Adrenal gland (tissue), 12 donors: ENCODE measurements around the gene LPCAT2. TPM values are rescaled to one million over a fixed set of nuclear protein-coding genes. Genes with fewer than 3 reads are reported as not detected.

Experiments
- DNase-seq, 7 donors: peaks; one replicate each; pipeline ENCODE4 v3.0.0-alpha.2; 2019 to 2020
- H3K27ac ChIP-seq, 5 donors: fragments of 200-600 bp; sonication (generic) in 4 of 5; 1 replicate in 3 of 5; 2 replicates in 2 of 5; pipeline versions ENCODE4 v1.5.1 to v1.8.0; 2016 to 2020; ENCODE audit warnings: mild to moderate bottlenecking in 1 of 5
- H3K27me3 ChIP-seq: fragments of 200-600 bp; 2 replicates; pipeline ENCODE4 v1.8.0; 2021
- H3K36me3 ChIP-seq, 2 donors: fragments of 200-600 bp; replicated peaks in 1 of 2; 1 replicate in 1 of 2; 2 replicates in 1 of 2; pipeline versions ENCODE4 v1.5.1 to v1.8.0; 2018 to 2022
- H3K4me1 ChIP-seq, 2 donors: fragments of 200-600 bp; replicated peaks in 1 of 2; 1 replicate in 1 of 2; 2 replicates in 1 of 2; pipeline versions ENCODE4 v1.5.1 to v1.8.0; 2018 to 2021
- H3K4me3 ChIP-seq, 4 donors: fragments of 200-600 bp; sonication (generic) in 3 of 4; one replicate each; pipeline ENCODE4 v1.5.1; 2016 to 2018
- H3K9me3 ChIP-seq, 3 donors: fragments of 200-600 bp; sonication (generic) in 1 of 3; replicated peaks in 1 of 3; 1 replicate in 2 of 3; 2 replicates in 1 of 3; pipeline versions ENCODE4 v1.5.1 to v1.8.0; 2016 to 2021
- POLR2A ChIP-seq, 2 donors: fragments of 450-650 bp; IDR thresholded peaks; one replicate each; pipeline ENCODE4 v1.6.1; 2017; ENCODE audit warnings: antibody characterized with exemption in 2 of 2, mild to moderate bottlenecking in 2 of 2, moderate library complexity in 1 of 2
- WGBS, 4 donors: extraction: QIAGEN DNeasy Blood & Tissue Kit in 2 of 4; methylation state at CpG; one replicate each; pipeline versions ENCODE4 v1.1.5 to v1.1.7; 2013 to 2017; 5-methylcytosine and 5-hydroxymethylcytosine counted together
- intact Hi-C, 2 donors: fragments of 100-400 bp; cut with DNase I; formaldehyde crosslinking; loops; one replicate each; pipeline versions ENCODE4 v1.14.1 to v1.15.0; 2022 to 2023
- polyA plus RNA-seq, 3 donors: library from polyadenylated mRNA; stranded (reverse); fragments of 200-250 nt in 2 of 3; fragments of 350-450 nt in 1 of 3; fragmentation: Illumina TruSeq in 1 of 3; extraction: RNeasy Lipid Tissue Mini Kit (QIAGEN cat#74804) in 1 of 3; gene quantifications; one replicate each; pipeline ENCODE4 v1.2.3, GENCODE V29; 2013 to 2014
- total RNA-seq, 9 donors: library from RNA; depleted of rRNA in 4 of 9; stranded (reverse); fragments of >200 nt in 4 of 9; fragments of 120-200 nt in 1 of 9; fragmentation: NEBNext Ultra II Directional in 1 of 9; extraction: Animal tissue kit (Norgen Biotek cat#: 25700) in 1 of 9; gene quantifications; one replicate each; pipeline versions ENCODE4 v1.1.0 to v1.2.4, GENCODE V29; 2013 to 2023
- TF ChIP-seq, protein P1 (sequence below), 6 experiments: fragments of 450-650 bp in 4 of 6; fragments of 200-600 bp in 2 of 6; sonication (generic) in 1 of 6; IDR thresholded peaks; 1 replicate in 5 of 6; 2 replicates in 1 of 6; pipeline versions ENCODE4 v1.5.1 to v1.8.0; 2016 to 2021; ENCODE audit warnings: antibody characterized with exemption in 6 of 6, mild to moderate bottlenecking in 2 of 6, moderate library complexity in 1 of 6
- donor health status: healthy with polysubstance abuse.
- donor health status: Bipolar disorder and iron deficiency.
- donor health status: DM: yes; HTN: yes; CAD: no.
- donor health status: DM: no; HTN: no; CAD: no.
- donor health status: DM: no; HTN: no; CAD: no.
- donor health status: DM: yes; HTN: yes; CAD: no.

The LPCAT2 gene
- total and polyA plus RNA-seq, 12 donors = 7.1 to 33.1 (median 16.4) TPM

DNA sequence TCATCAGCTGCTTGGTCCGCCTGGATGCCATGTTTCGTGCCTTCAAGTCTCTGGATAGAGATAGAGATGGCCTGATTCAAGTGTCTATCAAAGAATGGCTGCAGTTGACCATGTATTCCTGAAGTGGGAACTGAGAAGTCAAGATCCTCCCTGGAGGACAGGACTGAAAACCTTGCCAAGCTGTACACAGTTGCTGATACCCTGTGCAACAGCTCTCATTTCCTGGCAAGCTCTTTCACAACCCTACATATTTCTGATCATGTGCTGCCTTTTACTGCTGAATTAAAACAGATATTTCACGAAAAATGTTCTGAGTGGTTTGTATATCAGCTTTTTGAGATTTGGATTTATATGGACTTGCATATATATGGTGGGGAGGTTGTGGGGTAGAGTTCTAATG, 58.5 kb downstream of the LPCAT2 start:
- H3K4me3 ChIP-seq = no peak overlapping the region
- peak overlapping the region in 1 of 5 donors; percentile 9 for H3K27ac ChIP-seq
- 81 to 88% (median 83%) methylated on average over 3 of the region's 3 CpGs for WGBS, 4 donors
- no peaks in the 10 kb centered on the region for H3K27me3 ChIP-seq
- no peaks in the 10 kb centered on the region for H3K36me3 ChIP-seq
- intact Hi-C loops = no loop called here
- no peaks in the 10 kb centered on the region for H3K9me3 ChIP-seq
- DNase-seq = peak in 3 of 7 donors; percentile 19 to 50 (median 34)
- H3K4me1 ChIP-seq = peaks cover 0 to 13% of the 10 kb centered on the region in 2 donors
- TF ChIP-seq POLR2A (IDR thresholded peaks at IDR 0.05) = no peak
- TF ChIP-seq, protein P1, sequence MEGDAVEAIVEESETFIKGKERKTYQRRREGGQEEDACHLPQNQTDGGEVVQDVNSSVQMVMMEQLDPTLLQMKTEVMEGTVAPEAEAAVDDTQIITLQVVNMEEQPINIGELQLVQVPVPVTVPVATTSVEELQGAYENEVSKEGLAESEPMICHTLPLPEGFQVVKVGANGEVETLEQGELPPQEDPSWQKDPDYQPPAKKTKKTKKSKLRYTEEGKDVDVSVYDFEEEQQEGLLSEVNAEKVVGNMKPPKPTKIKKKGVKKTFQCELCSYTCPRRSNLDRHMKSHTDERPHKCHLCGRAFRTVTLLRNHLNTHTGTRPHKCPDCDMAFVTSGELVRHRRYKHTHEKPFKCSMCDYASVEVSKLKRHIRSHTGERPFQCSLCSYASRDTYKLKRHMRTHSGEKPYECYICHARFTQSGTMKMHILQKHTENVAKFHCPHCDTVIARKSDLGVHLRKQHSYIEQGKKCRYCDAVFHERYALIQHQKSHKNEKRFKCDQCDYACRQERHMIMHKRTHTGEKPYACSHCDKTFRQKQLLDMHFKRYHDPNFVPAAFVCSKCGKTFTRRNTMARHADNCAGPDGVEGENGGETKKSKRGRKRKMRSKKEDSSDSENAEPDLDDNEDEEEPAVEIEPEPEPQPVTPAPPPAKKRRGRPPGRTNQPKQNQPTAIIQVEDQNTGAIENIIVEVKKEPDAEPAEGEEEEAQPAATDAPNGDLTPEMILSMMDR (IDR thresholded peaks at IDR 0.05) = no peak

DNA sequence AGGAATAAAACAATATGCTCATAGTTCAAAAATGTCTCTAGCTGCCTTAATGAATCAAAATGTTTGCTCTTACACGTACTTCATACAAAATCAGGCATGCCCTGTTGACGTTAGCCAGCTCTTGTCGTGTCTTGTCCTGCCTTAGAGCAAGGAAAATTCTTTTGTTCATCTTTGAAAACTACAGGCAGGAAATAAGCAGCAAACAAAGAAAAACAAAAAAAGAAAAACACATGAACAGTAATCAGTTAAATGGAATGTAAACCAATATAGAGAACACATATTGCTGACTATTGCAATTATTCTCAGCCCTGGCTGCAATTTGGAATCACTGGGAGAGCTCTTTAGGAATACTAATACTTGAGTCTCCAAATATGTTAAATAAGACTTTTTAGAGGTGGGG, 59.3 kb downstream of the LPCAT2 start:
- Histone ChIP-seq H3K4me1 (peaks cover 0 to 13% of the 10 kb centered on the region in 2 donors), H3K4me3 (no peak overlapping the region), H3K36me3 (no peaks in the 10 kb centered on the region), H3K27me3 (no peaks in the 10 kb centered on the region), H3K27ac (no peak overlapping the region), H3K9me3 (no peaks in the 10 kb centered on the region)
- intact Hi-C loops = no loop called here
- WGBS, 4 donors = 65 to 79% (median 77%) methylated on average over 3 of the region's 3 CpGs
- DNase-seq = no peak
- TF ChIP-seq, protein P1 (IDR thresholded peaks at IDR 0.05) = no peak
- TF ChIP-seq POLR2A (IDR thresholded peaks at IDR 0.05) = no peak

DNA sequence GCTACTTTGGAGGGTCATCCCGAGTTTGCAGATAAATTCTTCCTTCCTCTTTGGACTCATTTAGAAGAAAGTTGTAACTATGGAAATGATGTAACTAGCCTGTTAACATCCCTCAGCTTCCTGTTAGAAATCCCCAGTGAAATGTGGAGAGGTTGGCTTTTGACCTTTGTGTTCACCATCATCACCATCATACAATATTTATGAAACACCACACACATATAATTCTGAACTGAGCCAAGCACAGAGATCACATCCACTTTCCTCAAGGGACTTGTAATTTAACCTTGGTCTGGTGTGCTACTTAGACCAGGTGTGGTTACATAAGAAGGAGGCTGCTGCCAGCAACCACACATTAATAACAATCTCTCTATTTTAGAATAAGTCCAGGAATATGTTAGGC, 60.2 kb downstream of the LPCAT2 start:
- no peak overlapping the region for H3K4me3 ChIP-seq
- DNase-seq = peak in 1 of 7 donors; percentile 15
- peaks cover 0 to 13% of the 10 kb centered on the region in 2 donors for H3K4me1 ChIP-seq
- no peaks in the 10 kb centered on the region for H3K36me3 ChIP-seq
- WGBS, 4 donors = 31 to 60% (median 47%) methylated on average over 1 of the region's 1 CpG
- H3K27ac ChIP-seq = peak overlapping the region in 1 of 5 donors; percentile 3
- TF ChIP-seq, protein P1 (IDR thresholded peaks at IDR 0.05) = no peak
- no peak for TF ChIP-seq POLR2A (IDR thresholded peaks at IDR 0.05)
- H3K27me3 ChIP-seq = no peaks in the 10 kb centered on the region
- intact Hi-C loops = no loop called here
- H3K9me3 ChIP-seq = no peaks in the 10 kb centered on the region

DNA sequence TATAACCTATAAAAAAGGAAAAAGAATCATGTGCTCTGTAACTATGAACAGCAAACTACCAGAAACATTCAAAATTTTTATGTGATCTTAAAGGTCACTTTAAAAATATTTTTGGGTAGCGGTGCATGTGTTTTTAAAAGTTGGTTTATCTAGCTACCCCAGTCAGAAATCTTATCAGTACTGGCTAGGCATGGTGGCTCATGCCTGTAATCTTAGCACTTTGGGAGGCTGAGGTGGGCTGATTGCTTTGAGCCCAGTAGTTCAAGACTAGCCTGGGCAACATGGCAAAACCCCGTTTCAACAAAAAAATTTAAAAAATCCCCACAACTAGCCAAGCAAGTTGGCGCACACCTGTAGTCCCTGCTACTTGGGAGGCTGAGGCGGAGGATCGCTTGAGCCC, 61.3 kb downstream of the LPCAT2 start:
- Histone ChIP-seq H3K36me3 (no peaks in the 10 kb centered on the region), H3K9me3 (no peaks in the 10 kb centered on the region), H3K4me1 (peaks cover 0 to 13% of the 10 kb centered on the region in 2 donors), H3K4me3 (no peak overlapping the region), H3K27ac (no peak overlapping the region), H3K27me3 (no peaks in the 10 kb centered on the region)
- intact Hi-C loops = no loop called here
- no peak for DNase-seq
- 74 to 95% (median 89%) methylated on average over 5 of the region's 5 CpGs for WGBS, 4 donors
- TF ChIP-seq, protein P1 (IDR thresholded peaks at IDR 0.05) = no peak
- TF ChIP-seq POLR2A (IDR thresholded peaks at IDR 0.05) = no peak
